HS-27A (cell line): ENCODE data around the gene CEP83.
A peak's percentile ranks its signal among the peaks of the same experiment; 100 is the strongest.

Source experiments
- DNase-seq: peaks from one replicate; pipeline ENCODE4 v3.0.0-alpha.2; 2012; ENCODE audit warnings: low read depth, missing footprints

CEP83 gene

DNA sequence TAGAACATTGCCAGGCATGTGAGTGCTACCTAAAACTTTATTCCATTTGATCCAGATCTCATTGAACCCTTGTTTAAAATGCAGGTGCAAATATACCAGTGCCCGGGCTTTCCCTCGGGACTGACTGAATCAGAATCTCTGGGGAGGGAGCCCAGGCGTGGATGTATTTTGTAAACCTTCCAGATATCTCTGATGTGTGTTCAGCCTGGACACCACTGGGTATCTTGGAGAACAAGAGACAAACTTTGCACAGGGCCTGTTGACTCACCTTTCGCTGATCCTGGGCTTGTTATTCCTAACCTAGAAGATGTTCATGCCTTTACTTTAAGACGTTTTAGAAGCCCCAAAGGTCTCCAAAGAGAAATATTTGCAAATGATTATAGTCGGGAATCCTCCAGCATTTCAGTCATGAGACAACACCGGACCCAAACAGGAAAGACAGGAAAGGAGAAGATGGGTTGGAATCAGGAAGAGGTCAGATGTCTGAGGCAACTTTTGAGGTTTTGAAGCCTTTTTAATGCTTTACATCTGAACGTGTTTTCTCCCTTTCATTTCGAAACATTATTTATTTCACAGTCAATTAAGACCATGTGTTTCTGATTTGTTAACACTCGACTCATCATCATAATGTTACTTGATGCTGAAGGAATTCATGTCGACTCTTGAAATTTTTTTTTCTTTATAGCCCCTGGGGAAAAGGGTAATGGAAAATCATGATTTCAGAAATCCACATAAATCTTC is 192.7 kb downstream of the CEP83 start:
- DNase-seq: no peak

DNA sequence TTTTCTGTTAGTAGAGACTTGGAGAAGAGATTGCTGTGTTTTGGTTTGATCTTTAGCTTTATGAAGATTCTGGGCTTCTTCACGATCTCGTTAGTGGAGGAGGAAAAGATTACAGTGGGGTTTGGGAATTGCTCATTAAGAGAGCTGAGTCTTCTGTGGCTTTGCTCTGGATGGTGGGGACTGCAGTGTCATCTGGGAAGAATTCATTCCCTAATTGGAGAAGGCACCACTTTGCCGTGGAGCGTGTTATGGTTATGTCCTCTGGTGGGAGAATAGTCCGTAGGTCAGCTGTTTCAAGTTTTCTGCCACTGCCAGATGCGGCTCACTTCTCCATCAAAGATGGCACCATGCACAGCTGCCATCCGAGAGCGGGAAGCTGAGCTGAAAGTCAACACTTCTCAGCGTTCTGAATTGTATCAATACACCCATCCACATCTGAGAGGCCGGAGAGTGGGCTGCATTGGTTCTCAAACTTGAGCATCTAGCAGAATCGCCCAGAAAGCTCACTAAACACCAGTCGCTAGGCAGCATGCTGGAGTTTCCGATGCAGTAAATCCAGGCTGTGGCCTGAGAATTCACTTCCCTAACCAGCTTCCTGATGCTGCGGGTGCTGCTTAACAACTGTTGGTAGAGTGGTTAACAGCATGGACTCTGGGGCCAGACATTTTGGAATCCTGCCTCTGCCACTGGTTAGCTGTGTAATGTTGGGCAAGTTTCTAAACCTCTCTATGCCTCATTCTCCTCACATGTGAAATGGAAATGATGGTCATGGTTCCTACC is 193.5 kb downstream of the CEP83 start:
- DNase-seq: no peak

DNA sequence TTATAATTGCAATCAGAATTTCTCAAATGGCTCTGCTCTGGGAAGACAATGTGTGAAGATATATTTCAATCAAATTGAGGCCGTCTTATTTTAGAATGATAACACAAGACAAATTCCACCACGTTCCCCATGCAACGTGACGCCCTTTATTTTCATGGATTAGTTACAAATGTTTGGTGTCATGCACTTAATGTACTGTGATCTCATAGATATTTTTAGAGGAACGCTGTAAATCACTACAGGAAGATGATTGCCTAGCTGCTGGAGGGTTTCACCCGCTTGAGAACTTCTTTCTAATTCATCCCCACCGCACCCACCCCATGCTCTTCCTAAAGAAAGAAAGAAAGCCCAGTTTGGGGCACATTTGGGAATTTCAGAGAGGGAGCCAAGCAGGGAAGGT is 194.1 kb downstream of the CEP83 start:
- DNase-seq: no peak

- DNase-seq: no peak
These were observed 194.8 kb downstream of the CEP83 start for GRCh38 chr12:94264736-94265485.

DNA sequence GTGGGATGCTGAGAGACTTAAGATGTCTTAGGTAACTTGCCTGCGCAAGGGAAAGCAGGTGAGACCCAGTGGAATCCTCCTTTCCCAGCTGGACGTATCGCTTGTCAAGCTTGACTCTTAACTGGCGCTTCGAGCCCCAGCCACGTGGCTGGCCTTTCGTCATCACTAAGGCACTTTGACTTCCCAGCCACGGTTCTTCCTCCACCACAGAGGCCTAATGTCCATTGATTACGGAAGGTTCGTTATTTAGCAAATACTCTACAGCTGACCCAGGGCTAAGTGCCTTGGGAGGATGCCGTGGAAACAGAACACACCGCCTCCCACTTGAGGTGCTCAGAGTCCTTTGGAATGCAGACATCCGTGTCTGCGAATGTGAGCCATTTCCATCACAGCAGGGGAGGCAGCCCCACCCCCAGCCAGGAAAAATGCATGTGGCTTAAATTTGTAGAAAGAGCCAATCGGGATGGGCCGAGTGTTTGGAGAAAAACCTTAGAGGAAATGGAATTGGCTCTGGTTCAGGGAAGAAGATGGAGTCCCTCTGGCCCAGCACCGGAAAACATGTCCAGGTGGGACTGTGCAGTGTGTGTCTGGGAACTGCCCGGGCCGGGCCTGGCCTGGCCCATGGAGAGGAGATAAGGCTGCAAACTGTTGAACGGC is 195.6 kb downstream of the CEP83 start:
- no peak for DNase-seq

DNA sequence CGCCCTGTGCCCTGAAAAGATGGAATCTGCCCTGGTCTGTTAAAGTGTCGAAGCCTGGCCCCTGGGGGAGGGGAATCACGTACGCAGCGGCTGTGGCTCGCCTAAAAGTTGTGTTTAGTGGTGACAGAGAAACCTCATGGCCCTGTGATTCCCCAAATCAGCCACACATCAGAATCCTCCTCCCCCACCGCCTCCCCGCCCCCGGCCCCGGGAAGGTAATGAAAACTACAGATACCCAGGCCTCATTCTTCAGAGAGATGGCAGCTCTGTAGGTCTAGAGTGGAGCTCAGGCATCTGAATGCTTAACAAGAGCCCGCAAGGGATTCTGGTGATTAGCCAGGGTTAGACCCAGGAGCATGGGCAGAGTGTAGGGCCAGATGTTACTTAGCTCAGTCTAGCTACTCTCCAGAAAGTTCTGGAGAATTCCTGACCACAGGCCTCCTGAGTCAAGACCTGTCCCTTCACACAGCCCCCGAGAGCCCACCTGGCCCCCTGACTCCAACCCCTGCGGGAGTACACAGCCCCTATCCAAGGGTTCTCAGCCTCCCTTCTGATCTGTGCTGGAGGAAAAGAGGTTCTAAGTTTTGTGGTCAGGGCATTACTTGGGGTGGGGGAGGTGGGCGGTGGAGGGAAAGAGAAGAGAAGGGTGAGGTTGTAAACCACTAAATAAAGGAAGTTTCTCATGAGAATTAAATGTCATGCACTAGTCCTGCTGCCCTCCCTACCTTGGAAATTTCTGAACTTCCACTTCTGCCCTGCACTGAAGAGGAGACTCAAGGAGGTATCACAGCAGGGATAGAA is 196.5 kb downstream of the CEP83 start:
- no peak for DNase-seq

DNA sequence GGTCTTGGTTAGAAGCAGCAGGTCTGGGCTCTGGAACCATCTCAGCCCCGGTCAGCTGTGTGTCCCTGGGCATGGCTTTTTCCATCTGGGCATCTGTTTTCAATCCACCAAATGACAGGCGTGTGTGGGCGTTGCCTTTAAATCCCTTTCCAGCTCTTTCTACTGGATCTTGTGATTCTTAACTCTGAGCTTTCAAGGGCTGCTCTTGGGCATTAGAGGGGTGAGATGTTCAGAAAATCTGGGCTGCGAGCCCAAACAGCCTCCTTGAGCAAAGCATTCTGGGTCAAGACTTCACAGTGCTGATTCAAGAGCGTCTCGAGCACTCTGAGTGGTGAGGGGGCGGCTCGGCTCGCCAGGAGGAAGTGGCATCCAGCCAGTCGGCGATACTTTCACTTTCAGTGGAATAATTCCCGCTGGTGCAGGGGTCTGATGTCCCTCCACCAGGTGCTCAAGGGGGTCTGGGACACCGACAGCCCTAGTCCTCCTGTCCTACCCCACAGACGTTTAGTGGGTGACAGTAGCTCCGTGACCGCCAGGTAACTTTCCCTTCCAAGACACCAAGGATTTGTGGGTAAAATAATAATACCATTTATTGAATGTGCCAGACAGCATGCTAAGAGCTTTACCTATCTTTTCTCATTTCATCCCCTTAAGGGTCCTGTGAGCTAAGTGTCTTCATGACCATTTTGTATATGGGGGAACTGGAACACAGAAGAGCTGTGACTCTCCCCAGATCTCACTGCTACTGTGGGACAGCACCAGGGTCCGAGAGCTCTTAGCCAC is 197.2 kb downstream of the CEP83 start:
- peak; percentile 49 for DNase-seq

DNA sequence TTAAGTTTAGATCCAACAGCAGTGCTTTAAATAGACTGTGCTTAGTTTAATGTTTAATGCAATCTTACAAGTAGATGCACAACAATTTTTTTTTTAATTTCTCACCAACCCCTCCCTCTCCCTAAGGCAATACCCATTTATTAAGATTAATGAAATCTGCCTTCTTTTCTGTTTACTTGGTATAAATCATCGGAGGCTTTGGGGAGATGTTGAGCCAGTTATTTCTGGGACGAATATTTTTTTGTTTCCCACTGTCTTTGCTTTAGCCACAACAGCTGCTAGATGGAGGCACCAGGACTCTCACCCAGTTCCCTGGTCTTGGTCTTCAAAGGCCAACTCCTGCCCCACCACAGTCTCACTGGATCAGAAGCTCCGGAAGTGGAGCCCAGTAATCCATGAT is 197.9 kb downstream of the CEP83 start:
- DNase-seq: no peak

DNA sequence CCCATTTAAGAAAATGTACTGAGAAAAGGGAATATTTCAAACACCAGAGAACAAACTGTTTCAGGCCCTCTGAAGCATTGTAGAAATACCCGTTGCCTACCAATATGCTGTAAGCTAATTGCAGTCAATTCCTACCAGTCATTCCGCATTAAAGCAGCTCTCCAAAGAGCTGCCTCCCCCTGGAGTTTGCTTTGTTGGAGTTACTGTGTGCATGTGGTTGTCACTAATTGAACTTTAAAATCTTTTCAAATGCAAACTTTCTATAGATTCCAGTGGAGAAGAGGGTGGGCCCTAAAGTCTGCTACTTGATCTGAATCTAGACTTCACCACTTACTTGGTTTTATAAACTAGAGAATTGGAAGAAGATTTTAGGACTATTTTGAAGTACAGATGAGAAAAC is 198.5 kb downstream of the CEP83 start:
- no peak for DNase-seq

- DNase-seq: no peak
These were observed 198.9 kb downstream of the CEP83 start for GRCh38 chr12:94260717-94261116.

DNA sequence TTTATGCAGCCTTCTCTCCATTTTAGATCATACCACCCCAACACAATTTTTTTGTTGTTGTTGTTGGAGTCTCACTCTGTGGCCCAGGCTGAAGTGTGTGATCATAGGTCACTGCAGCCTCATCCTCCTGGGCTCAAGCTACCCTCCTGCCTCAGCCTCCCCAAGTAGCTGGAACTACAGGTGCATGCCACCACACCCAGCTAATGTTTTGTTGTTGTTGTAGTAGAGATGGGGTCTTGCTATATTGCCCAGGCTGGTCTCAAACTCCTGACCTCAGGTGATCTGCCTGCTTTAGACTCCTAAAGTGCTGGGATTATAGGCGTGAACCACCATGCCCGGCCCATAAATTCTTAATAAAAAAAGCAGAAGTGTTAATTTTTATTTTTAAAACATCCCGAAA is 199.7 kb downstream of the CEP83 start:
- DNase-seq: no peak

GRCh38 chr12:94258593-94258992 is 201.1 kb downstream of the CEP83 start:
- DNase-seq: no peak
